K562 (cell line): ENCODE data around the gene PLSCR3. TPM values are rescaled to one million over a fixed set of nuclear protein-coding genes. Genes with fewer than 3 reads are reported as not detected.

Experiments used
- ATAC-seq: fragments of 200-7000 bp; cut with Tn5 transposase; 3 replicates; pipeline ENCODE4 v1.9.1; 2020; ENCODE audit warnings: moderate library complexity
- BruUV-seq: library from RNA; stranded (reverse); fragments of 400-500 nt; replicated peaks from 2 replicates; lab custom pipeline; 2021; lab: Mats Ljungman, UMichigan
- CTCF ChIA-PET: fragments of 300-600 bp; formaldehyde crosslinking; extraction: SDS; loops from one replicate; lab custom pipeline; 2021; ENCODE audit warnings: low intra/inter-chr PET ratio; lab: Yijun Ruan, JAX
- POLR2A ChIA-PET: fragments of 300-600, 350-650 bp; sonication (Branson Sonifier 250); formaldehyde crosslinking; extraction: SDS; loops from one replicate; lab custom pipeline; 2021; ENCODE audit warnings: antibody characterized with exemption, inconsistent platforms; lab: Yijun Ruan, JAX
- DNase-seq, 4 experiments: peaks; one replicate each; pipeline versions ENCODE4 v3.0.0 to v3.0.0-alpha.2; 2011 to 2018; ENCODE audit warnings: low spot score in 3 of 4, mixed read lengths in 3 of 4; ENCODE audit errors: extremely low read depth in 1 of 4
- FAIRE-seq: peaks from 2 replicates; lab custom pipeline; 2011; peaks lifted over from hg19 to GRCh38; lab: Jason Lieb, UNC
- H2AFZ ChIP-seq: 2 replicates; pipeline ENCODE4 v1.6.0; 2011; ENCODE audit warnings: low read depth, low read length, control low read depth, inconsistent platforms
- H3K27ac ChIP-seq: fragments of 200-600 bp; 3 replicates; pipeline ENCODE4 v1.8.0; 2011; ENCODE audit warnings: low read depth, mild to moderate bottlenecking, control low read depth, inconsistent platforms, low read length, moderate library complexity, mixed read lengths; ENCODE audit errors: extremely low read depth
- H3K27me3 ChIP-seq, 2 experiments: fragments of 300-600 bp in 1 of 2; 2 replicates in 1 of 2; 3 replicates in 1 of 2; pipeline versions ENCODE4 v1.6.0 to v1.8.0; 2011; ENCODE audit warnings: inconsistent platforms in 2 of 2, low read length in 2 of 2, mild to moderate bottlenecking in 1 of 2, mixed read lengths in 1 of 2, moderate library complexity in 1 of 2; ENCODE audit not compliant: control insufficient read depth in 2 of 2, insufficient read depth in 2 of 2
- H3K36me3 ChIP-seq: fragments of 300-600 bp; 3 replicates; pipeline ENCODE4 v1.8.0; 2011; ENCODE audit warnings: mild to moderate bottlenecking, low read length, inconsistent platforms; ENCODE audit not compliant: control insufficient read depth, insufficient read depth
- H3K4me1 ChIP-seq, 2 experiments: fragments of 200-600 bp in 1 of 2; replicated peaks in 1 of 2; 2 replicates in 1 of 2; 3 replicates in 1 of 2; pipeline versions ENCODE4 v1.5.1 to v1.8.0; 2011; ENCODE audit warnings: inconsistent platforms in 2 of 2, low read length in 2 of 2, mild to moderate bottlenecking in 1 of 2, mixed read lengths in 1 of 2, moderate library complexity in 1 of 2; ENCODE audit not compliant: control insufficient read depth in 2 of 2, insufficient read depth in 2 of 2
- H3K4me2 ChIP-seq: 2 replicates; pipeline ENCODE4 v1.6.1; 2011; ENCODE audit warnings: low read length, control low read depth, inconsistent platforms, mixed read lengths; ENCODE audit not compliant: insufficient read depth
- H3K4me3 ChIP-seq: fragments of 200-600 bp; sonication (generic), shearing (Covaris generic); 2 replicates; pipeline ENCODE4 v1.5.1; 2016; ENCODE audit warnings: control low read depth, inconsistent platforms
- H3K79me2 ChIP-seq: fragments of 200-600 bp; 3 replicates; pipeline ENCODE4 v1.8.0; 2011; ENCODE audit warnings: low read length, inconsistent platforms; ENCODE audit not compliant: control insufficient read depth, insufficient read depth
- H3K9ac ChIP-seq, 2 experiments: 2 replicates each; pipeline versions ENCODE4 v1.6.0 to v1.6.1; 2011; ENCODE audit warnings: low read depth in 2 of 2, low read length in 2 of 2, control low read depth in 1 of 2, inconsistent platforms in 1 of 2, mild to moderate bottlenecking in 1 of 2, mixed read lengths in 1 of 2; ENCODE audit not compliant: insufficient read depth in 1 of 2
- H3K9me1 ChIP-seq: one replicate; pipeline ENCODE4 v1.6.0; 2011; ENCODE audit warnings: inconsistent platforms, mild to moderate bottlenecking, low read length, moderate library complexity; ENCODE audit not compliant: control insufficient read depth, insufficient read depth
- H3K9me3 ChIP-seq: replicated peaks from 2 replicates; pipeline ENCODE4 v1.5.1; 2011; ENCODE audit warnings: low read depth, low read length, inconsistent platforms; ENCODE audit not compliant: control insufficient read depth, insufficient read depth
- H4K20me1 ChIP-seq: replicated peaks from 2 replicates; pipeline ENCODE4 v1.6.1; 2011; ENCODE audit warnings: low read length, inconsistent platforms, mixed read lengths; ENCODE audit not compliant: control insufficient read depth, insufficient read depth
- ATF7 ChIP-seq: fragments of 450-650 bp; IDR thresholded peaks from 2 replicates; pipeline ENCODE4 v1.7.1; 2014; ENCODE audit warnings: mild to moderate bottlenecking, moderate library complexity
- ILF3 ChIP-seq: fragments of 450-650 bp; IDR thresholded peaks from 2 replicates; pipeline ENCODE4 v1.6.1; 2018; ENCODE audit warnings: antibody characterized with exemption, mild to moderate bottlenecking, moderate library complexity, borderline replicate concordance
- MTF1 ChIP-seq: fragments of 250-450 bp; sonication (Bioruptor Pico); IDR thresholded peaks from 2 replicates; pipeline ENCODE4 v1.9.0; 2021; ENCODE audit warnings: moderate library complexity, mild to moderate bottlenecking, inconsistent platforms, borderline replicate concordance
- POLR2G ChIP-seq: fragments of 200-400 bp; formaldehyde crosslinking; IDR thresholded peaks from 2 replicates; pipeline ENCODE4 v1.6.1; 2017; ENCODE audit warnings: low read depth, mild to moderate bottlenecking, antibody characterized with exemption, low read length, moderate library complexity
- POU5F1 ChIP-seq: fragments of 150-350 bp; IDR thresholded peaks from 2 replicates; pipeline ENCODE4 v1.6.1; 2014; ENCODE audit warnings: borderline replicate concordance, low read length, low read depth, mild to moderate bottlenecking; ENCODE audit not compliant: partially characterized antibody
- PREB ChIP-seq: sonication (generic); formaldehyde crosslinking; IDR thresholded peaks from 2 replicates; pipeline ENCODE4 v1.8.1; 2023; ENCODE audit warnings: mild to moderate bottlenecking, missing genetic modification reagents
- PRPF4 ChIP-seq: fragments of 200-400 bp; formaldehyde crosslinking; IDR thresholded peaks from one replicate; pipeline ENCODE4 v1.6.1; 2017; ENCODE audit warnings: low read length, low read depth, mild to moderate bottlenecking; ENCODE audit not compliant: insufficient read depth, poor library complexity, severe bottlenecking
- RBBP5 ChIP-seq: fragments of 200-600 bp; sonication (generic); IDR thresholded peaks from 2 replicates; pipeline ENCODE4 v1.6.1; 2012; ENCODE audit warnings: borderline replicate concordance, mild to moderate bottlenecking, low read length, control low read depth, inconsistent platforms; ENCODE audit not compliant: insufficient read depth, poor library complexity, severe bottlenecking
- SAFB2 ChIP-seq: fragments of 200-400 bp; formaldehyde crosslinking; IDR thresholded peaks from 2 replicates; pipeline ENCODE4 v1.6.1; 2018; ENCODE audit warnings: borderline replicate concordance, low read length, low read depth, moderate library complexity; ENCODE audit not compliant: severe bottlenecking
- SUPT5H ChIP-seq: fragments of 450-650 bp; IDR thresholded peaks from 2 replicates; pipeline ENCODE4 v1.6.1; 2016
- TAL1 ChIP-seq: fragments of 450-650 bp; IDR thresholded peaks from 2 replicates; pipeline ENCODE4 v1.6.1; 2016; ENCODE audit warnings: mild to moderate bottlenecking
- TCF3 ChIP-seq: sonication (generic); formaldehyde crosslinking; IDR thresholded peaks from 2 replicates; pipeline ENCODE4 v1.4.0; 2020; ENCODE audit warnings: mild to moderate bottlenecking, missing genetic modification reagents
- TOE1 ChIP-seq, 2 experiments: fragments of 450-650 bp in 1 of 2; sonication (generic) in 1 of 2; formaldehyde crosslinking in 1 of 2; IDR thresholded peaks; 2 replicates each; pipeline versions ENCODE4 v1.7.1 to v1.8.0; 2016 to 2022; ENCODE audit warnings: borderline replicate concordance in 2 of 2, mild to moderate bottlenecking in 2 of 2, antibody characterized with exemption in 1 of 2, inconsistent platforms in 1 of 2, low read depth in 1 of 2, missing genetic modification reagents in 1 of 2, moderate library complexity in 1 of 2
- ZNF408 ChIP-seq: fragments of 250-450 bp; sonication (Bioruptor Pico); IDR thresholded peaks from 2 replicates; pipeline ENCODE4 v1.4.0; 2020; ENCODE audit warnings: low read depth, mild to moderate bottlenecking, moderate library complexity
- WGBS: fragments of 100-300 bp; shearing (Covaris generic); methylation state at CpG from one replicate; pipeline ENCODE4 v1.1.6; 2016; ENCODE audit warnings: low coverage, mixed read lengths; ENCODE audit not compliant: insufficient coverage; ENCODE audit errors: missing lambda C conversion rate; 5-methylcytosine and 5-hydroxymethylcytosine counted together
- in situ Hi-C: fragments of 300-500 bp; cut with MboI; formaldehyde crosslinking; loops from 4 replicates; pipeline ENCODE4 v1.15.0; 2018; ENCODE audit warnings: inconsistent platforms, mixed read lengths
- intact Hi-C: fragments of 100-400 bp; cut with micrococcal nuclease; formaldehyde crosslinking; loops from 2 replicates; pipeline ENCODE4 v1.14.2; 2022
- polyA plus RNA-seq, 8 experiments: library from polyadenylated mRNA; depleted of rRNA in 4 of 8; stranded (reverse) in 5 of 8; unstranded in 3 of 8; fragments of >200 nt; fragmentation: Nextera tagmentation in 2 of 8; fragmentation: Illumina TruSeq in 1 of 8; extraction: Ambion mirVana in 2 of 8; extraction: Trizol in 1 of 8; gene quantifications; 2 replicates each; pipeline versions ENCODE4 v1.2.1 to v1.2.3, GENCODE V29; 2011 to 2014; ENCODE audit warnings: inconsistent platforms in 1 of 8, missing spikeins in 1 of 8
- total RNA-seq, 7 experiments: library from RNA; depleted of rRNA in 6 of 7; stranded (reverse); fragments of >200 nt in 6 of 7; fragmentation: Illumina TruSeq in 2 of 7; extraction: Trizol in 2 of 7; gene quantifications; 2 replicates each; pipeline versions ENCODE4 v1.2.1 to v1.2.3, GENCODE V29; 2011 to 2021; ENCODE audit warnings: low replicate concordance in 1 of 7
- TF ChIP-seq, protein P1 (sequence below): sonication (generic); formaldehyde crosslinking; IDR thresholded peaks from 2 replicates; pipeline ENCODE4 v1.8.0; 2022; ENCODE audit warnings: mild to moderate bottlenecking, low read depth, missing genetic modification reagents
- TF ChIP-seq, protein P2 (sequence below): sonication (generic); formaldehyde crosslinking; IDR thresholded peaks from 2 replicates; pipeline ENCODE4 v1.8.1; 2023; ENCODE audit warnings: mild to moderate bottlenecking, missing genetic modification reagents, moderate library complexity

The PLSCR3 gene
- total and polyA plus RNA-seq, 9 of the 15 experiments (the other 6 are each of a cell fraction or from before 2014, with no cell fraction given), result 3.2 to 16.8 (median 4.5) TPM

DNA sequence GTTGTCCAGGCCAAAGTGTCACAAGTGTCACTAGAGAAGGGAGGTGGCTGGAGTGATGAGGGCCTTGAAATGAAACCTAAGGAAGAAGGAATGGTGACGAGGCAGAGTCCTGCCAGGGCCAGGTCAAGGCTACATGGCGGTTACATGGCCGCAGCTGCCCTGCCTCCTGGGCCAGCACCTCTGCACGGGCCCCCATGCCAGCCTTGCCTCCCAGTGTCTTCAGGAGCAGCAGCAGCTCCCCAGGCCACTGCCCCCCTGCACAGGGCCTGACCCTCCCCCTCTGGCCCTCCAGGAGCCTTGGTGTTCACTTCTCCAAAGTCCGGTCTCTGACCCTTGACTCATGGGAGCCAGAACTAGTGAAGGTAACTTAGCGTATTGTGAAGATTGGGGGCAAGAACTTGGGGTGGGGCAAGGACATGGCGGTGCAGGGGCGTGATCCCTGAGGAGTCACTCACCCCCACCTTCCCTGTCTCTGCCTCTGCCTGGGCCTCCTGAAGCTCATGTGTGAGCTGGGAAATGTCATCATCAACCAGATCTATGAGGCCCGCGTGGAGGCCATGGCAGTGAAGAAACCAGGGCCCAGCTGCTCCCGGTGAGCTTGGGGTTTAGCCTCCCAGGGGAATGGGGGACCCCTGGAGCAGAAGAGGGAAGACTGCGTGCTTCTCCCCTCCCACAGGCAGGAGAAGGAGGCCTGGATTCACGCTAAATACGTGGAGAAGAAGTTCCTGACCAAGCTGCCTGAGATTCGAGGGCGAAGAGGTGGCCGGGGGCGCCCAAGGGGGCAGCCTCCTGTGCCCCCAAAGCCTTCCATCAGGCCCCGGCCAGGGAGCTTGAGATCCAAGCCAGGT lies 46.5 kb downstream of the PLSCR3 start:
- H3K4me1 ChIP-seq, result peaks cover 3 to 63% of the 10 kb centered on the region in 2 experiments; a peak in 3 of 5 replicates
- in situ Hi-C loops, result no loop called here
- H3K27ac ChIP-seq, result no peak overlapping the region
- peak overlapping the region in 1 of 2 experiments; percentile 55; a peak in 2 of 4 replicates for H3K9ac ChIP-seq
- WGBS, result 67% methylated on average over 12 of the region's 19 CpGs
- POLR2A ChIA-PET, result interaction anchor here (0.7 to 4.6 kb wide), 2 partner anchors 11 to 312 kb away, joined by 3 to 15 read pairs; partner anchors contain the start of gene ACAP1
- CTCF ChIA-PET, result interaction anchor here (0.6 kb wide), 1 partner anchor 75 kb away, joined by 9 read pairs; no protein-coding TSS in a partner anchor
- FAIRE-seq, result no peak
- no peaks in the 10 kb centered on the region for H4K20me1 ChIP-seq
- no TSS peak for BruUV-seq
- H3K79me2 ChIP-seq, result peaks cover 8% of the 10 kb centered on the region
- no peaks in the 10 kb centered on the region for H3K9me3 ChIP-seq
- no peak for DNase-seq
- ATAC-seq, result no peak
- intact Hi-C loops, result no loop called here
- no peaks in the 10 kb centered on the region for H3K27me3 ChIP-seq
- no peak overlapping the region for H2AFZ ChIP-seq
- no peaks in the 10 kb centered on the region for H3K9me1 ChIP-seq
- H3K36me3 ChIP-seq, result no peaks in the 10 kb centered on the region
- H3K4me3 ChIP-seq, result no peak overlapping the region
- no peak overlapping the region for H3K4me2 ChIP-seq
- TF ChIP-seq TAL1 (no peak), POLR2G (no peak), SAFB2 (no peak), ZNF408 (CRISPR knock-in tag) (no peak), ATF7 (no peak), POU5F1 (no peak), RBBP5 (no peak), PRPF4 (no peak), MTF1 (CRISPR knock-in tag) (no peak), TCF3 (CRISPR knock-in tag) (no peak), ILF3 (no peak), PREB (CRISPR knock-in tag) (no peak), TOE1 (IDR thresholded peaks at IDR 0.05; ENCODE audit: borderline replicate concordance) (no peak), TOE1 (CRISPR knock-in tag; IDR thresholded peaks at IDR 0.05; ENCODE audit: borderline replicate concordance, low read depth) (no peak), SUPT5H (no peak)
- TF ChIP-seq, protein P1, sequence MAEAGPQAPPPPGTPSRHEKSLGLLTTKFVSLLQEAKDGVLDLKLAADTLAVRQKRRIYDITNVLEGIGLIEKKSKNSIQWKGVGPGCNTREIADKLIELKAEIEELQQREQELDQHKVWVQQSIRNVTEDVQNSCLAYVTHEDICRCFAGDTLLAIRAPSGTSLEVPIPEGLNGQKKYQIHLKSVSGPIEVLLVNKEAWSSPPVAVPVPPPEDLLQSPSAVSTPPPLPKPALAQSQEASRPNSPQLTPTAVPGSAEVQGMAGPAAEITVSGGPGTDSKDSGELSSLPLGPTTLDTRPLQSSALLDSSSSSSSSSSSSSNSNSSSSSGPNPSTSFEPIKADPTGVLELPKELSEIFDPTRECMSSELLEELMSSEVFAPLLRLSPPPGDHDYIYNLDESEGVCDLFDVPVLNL, result no peak
- TF ChIP-seq, protein P2, sequence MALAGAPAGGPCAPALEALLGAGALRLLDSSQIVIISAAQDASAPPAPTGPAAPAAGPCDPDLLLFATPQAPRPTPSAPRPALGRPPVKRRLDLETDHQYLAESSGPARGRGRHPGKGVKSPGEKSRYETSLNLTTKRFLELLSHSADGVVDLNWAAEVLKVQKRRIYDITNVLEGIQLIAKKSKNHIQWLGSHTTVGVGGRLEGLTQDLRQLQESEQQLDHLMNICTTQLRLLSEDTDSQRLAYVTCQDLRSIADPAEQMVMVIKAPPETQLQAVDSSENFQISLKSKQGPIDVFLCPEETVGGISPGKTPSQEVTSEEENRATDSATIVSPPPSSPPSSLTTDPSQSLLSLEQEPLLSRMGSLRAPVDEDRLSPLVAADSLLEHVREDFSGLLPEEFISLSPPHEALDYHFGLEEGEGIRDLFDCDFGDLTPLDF (CRISPR knock-in tag), result no peak
